ENCODE data around the gene AFAP1. TPM values are rescaled to one million over a fixed set of nuclear protein-coding genes. Genes with fewer than 3 reads are reported as not detected.

The AFAP1 gene
- total RNA-seq, 2 donors from 2014 or later: 18.2 to 22.5 TPM

DNA sequence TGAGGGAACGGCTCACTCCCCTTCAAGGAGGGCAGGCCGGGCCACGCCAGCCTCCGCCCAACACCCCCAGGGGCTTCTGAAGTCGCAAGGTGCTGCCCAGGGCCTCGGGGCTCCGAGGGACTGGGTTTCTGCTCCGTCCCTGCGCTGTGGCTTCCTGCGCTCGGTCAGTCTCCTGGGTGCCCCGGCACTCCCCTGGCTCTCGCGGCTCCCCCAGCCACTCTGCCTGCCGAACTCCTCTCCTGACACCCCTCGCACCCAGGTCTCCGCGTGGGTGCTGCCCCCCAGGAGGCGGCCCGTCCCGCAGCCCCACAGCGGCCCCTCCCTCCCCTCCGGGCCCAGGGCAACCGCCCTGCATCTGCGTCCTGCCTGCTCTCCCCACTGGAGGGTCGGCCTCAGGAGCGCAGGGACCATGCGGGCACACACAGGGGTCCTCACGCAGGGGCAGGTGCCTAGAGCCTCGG is 151.9 kb downstream of the AFAP1 start:
- H3K4me1 Mint-ChIP-seq: no peaks in the 10 kb centered on the region
- no peak overlapping the region for H3K27ac Mint-ChIP-seq
- Histone ChIP-seq H3K27ac (ENCODE audit: low read depth, low read length) (no peak overlapping the region), H3K4me1 (ENCODE audit: control insufficient read depth, insufficient read depth, low read length) (no peaks in the 10 kb centered on the region), H3K9me3 (ENCODE audit: control insufficient read depth, low read length) (no peaks in the 10 kb centered on the region), H3K36me3 (ENCODE audit: control insufficient read depth, insufficient read depth, low read length) (peaks cover 43% of the 10 kb centered on the region), H3K4me3 (ENCODE audit: low read length) (no peak overlapping the region), H3K27me3 (ENCODE audit: control insufficient read depth, insufficient read depth, low read length, poor library complexity, severe bottlenecking) (no peaks in the 10 kb centered on the region), H3K9ac (ENCODE audit: extremely low read depth, low read length, poor library complexity, severe bottlenecking) (no peak overlapping the region)
- H3K9me3 Mint-ChIP-seq: no peaks in the 10 kb centered on the region
- no peaks in the 10 kb centered on the region for H3K27me3 Mint-ChIP-seq (ENCODE audit: insufficient read depth)
- H3K36me3 Mint-ChIP-seq (ENCODE audit: low read depth): peaks cover 27% of the 10 kb centered on the region
- WGBS, 2 experiments (ENCODE audit: insufficient coverage in 1 of 2, insufficient read length in 1 of 2): 95 to 99% methylated on average over 18 to 30 of the region's 30 CpGs
- H3K4me3 Mint-ChIP-seq: no peak overlapping the region
- no peak for DNase-seq
- TF ChIP-seq, protein P1, sequence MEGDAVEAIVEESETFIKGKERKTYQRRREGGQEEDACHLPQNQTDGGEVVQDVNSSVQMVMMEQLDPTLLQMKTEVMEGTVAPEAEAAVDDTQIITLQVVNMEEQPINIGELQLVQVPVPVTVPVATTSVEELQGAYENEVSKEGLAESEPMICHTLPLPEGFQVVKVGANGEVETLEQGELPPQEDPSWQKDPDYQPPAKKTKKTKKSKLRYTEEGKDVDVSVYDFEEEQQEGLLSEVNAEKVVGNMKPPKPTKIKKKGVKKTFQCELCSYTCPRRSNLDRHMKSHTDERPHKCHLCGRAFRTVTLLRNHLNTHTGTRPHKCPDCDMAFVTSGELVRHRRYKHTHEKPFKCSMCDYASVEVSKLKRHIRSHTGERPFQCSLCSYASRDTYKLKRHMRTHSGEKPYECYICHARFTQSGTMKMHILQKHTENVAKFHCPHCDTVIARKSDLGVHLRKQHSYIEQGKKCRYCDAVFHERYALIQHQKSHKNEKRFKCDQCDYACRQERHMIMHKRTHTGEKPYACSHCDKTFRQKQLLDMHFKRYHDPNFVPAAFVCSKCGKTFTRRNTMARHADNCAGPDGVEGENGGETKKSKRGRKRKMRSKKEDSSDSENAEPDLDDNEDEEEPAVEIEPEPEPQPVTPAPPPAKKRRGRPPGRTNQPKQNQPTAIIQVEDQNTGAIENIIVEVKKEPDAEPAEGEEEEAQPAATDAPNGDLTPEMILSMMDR (conservative IDR thresholded peaks at IDR 0.05): no peak

DNA sequence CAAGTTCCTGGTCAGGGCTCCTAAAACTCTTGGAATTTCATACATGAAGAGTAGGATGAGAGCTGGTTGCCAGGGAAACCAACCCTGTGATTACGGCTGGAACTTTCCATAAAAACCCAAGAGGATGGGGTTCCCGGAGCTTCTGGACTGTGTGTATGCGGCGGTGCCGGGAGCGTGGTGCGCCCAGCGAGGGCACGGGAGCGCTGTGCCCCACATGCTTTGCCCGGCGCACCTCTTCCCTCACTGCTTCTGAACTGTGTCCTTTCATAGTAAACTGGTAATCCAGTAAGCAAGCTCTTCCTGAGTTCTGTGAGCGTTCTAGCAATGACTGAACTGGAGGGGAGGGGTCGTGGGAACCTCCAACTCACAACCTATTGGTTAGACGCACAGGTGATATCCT is 152.6 kb downstream of the AFAP1 start:
- Mint-ChIP-seq H3K9me3 (no peaks in the 10 kb centered on the region), H3K27ac (peak overlapping the region; percentile 48), H3K4me1 (no peaks in the 10 kb centered on the region), H3K27me3 (ENCODE audit: insufficient read depth) (no peaks in the 10 kb centered on the region), H3K4me3 (no peak overlapping the region), H3K36me3 (ENCODE audit: low read depth) (peaks cover 23% of the 10 kb centered on the region)
- no peak for DNase-seq
- H3K27ac ChIP-seq (ENCODE audit: low read depth, low read length): no peak overlapping the region
- no peak overlapping the region for H3K4me3 ChIP-seq (ENCODE audit: low read length)
- no peaks in the 10 kb centered on the region for H3K27me3 ChIP-seq (ENCODE audit: control insufficient read depth, insufficient read depth, low read length, poor library complexity, severe bottlenecking)
- TF ChIP-seq, protein P1 (conservative IDR thresholded peaks at IDR 0.05): no peak
- 93 to 95% methylated on average over 15 of the region's 15 CpGs for WGBS, 2 experiments (ENCODE audit: insufficient coverage in 1 of 2, insufficient read length in 1 of 2)
- H3K9ac ChIP-seq (ENCODE audit: extremely low read depth, low read length, poor library complexity, severe bottlenecking): no peak overlapping the region
- H3K9me3 ChIP-seq (ENCODE audit: control insufficient read depth, low read length): no peaks in the 10 kb centered on the region
- peaks cover 36% of the 10 kb centered on the region for H3K36me3 ChIP-seq (ENCODE audit: control insufficient read depth, insufficient read depth, low read length)
- no peaks in the 10 kb centered on the region for H3K4me1 ChIP-seq (ENCODE audit: control insufficient read depth, insufficient read depth, low read length)

DNA sequence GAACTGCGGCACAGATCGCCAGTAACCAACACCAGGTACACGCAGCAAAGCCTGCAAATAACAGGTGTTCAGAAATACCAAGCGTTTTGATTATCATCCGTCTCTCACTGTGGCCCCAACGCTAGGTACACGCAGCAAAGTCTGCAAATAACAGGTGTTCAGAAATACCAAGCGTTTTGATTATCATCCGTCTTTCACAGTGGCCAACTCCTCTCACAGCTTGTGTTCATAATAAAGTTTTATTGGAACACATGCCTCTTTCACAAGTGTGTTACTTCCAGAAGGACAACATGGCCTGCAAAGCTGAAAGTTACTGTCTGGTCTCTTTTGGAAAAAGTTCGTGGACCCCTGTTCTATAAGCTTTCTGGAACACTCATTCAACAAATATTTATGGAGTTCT is 153.1 kb downstream of the AFAP1 start:
- no peaks in the 10 kb centered on the region for H3K9me3 ChIP-seq (ENCODE audit: control insufficient read depth, low read length)
- H3K27ac ChIP-seq (ENCODE audit: low read depth, low read length): peak overlapping the region; percentile 49
- peaks cover 33% of the 10 kb centered on the region for H3K36me3 ChIP-seq (ENCODE audit: control insufficient read depth, insufficient read depth, low read length)
- TF ChIP-seq, protein P1 (conservative IDR thresholded peaks at IDR 0.05): no peak
- no peaks in the 10 kb centered on the region for H3K27me3 ChIP-seq (ENCODE audit: control insufficient read depth, insufficient read depth, low read length, poor library complexity, severe bottlenecking)
- 90 to 94% methylated on average over 10 of the region's 10 CpGs for WGBS, 2 experiments (ENCODE audit: insufficient coverage in 1 of 2, insufficient read length in 1 of 2)
- H3K27me3 Mint-ChIP-seq (ENCODE audit: insufficient read depth): no peaks in the 10 kb centered on the region
- H3K4me3 Mint-ChIP-seq: no peak overlapping the region
- no peak for DNase-seq
- peaks cover 25% of the 10 kb centered on the region for H3K36me3 Mint-ChIP-seq (ENCODE audit: low read depth)
- no peak overlapping the region for H3K27ac Mint-ChIP-seq
- H3K9ac ChIP-seq (ENCODE audit: extremely low read depth, low read length, poor library complexity, severe bottlenecking): no peak overlapping the region
- no peaks in the 10 kb centered on the region for H3K4me1 ChIP-seq (ENCODE audit: control insufficient read depth, insufficient read depth, low read length)
- H3K4me1 Mint-ChIP-seq: no peaks in the 10 kb centered on the region
- H3K4me3 ChIP-seq (ENCODE audit: low read length): no peak overlapping the region
- no peaks in the 10 kb centered on the region for H3K9me3 Mint-ChIP-seq
